Peyer's patch (tissue), 4 donors: ENCODE results near the gene SEMA3F. TPM values are rescaled to one million over a fixed set of nuclear protein-coding genes. Genes with fewer than 3 reads are reported as not detected.

ENCODE experiments used
- DNase-seq, 3 donors: peaks; one replicate each; pipeline ENCODE4 v3.0.0-alpha.2; 2017 to 2019
- H3K27ac ChIP-seq, 4 donors: fragments of 200-600 bp; sonication (generic); one replicate each; pipeline ENCODE4 v1.5.1; 2016 to 2019
- H3K27me3 ChIP-seq, 2 donors: fragments of 200-600 bp; sonication (generic); one replicate each; pipeline ENCODE4 v1.5.1; 2019
- H3K36me3 ChIP-seq, 3 donors: fragments of 200-600 bp; sonication (generic); one replicate each; pipeline ENCODE4 v1.5.1; 2016 to 2019
- H3K4me1 ChIP-seq, 4 donors: fragments of 200-600 bp; sonication (generic); one replicate each; pipeline ENCODE4 v1.5.1; 2016 to 2019
- H3K4me3 ChIP-seq, 4 donors: fragments of 200-600 bp; sonication (generic); 1 replicate in 3 of 4; 2 replicates in 1 of 4; pipeline ENCODE4 v1.5.1; 2016 to 2019; ENCODE audit warnings: mild to moderate bottlenecking in 1 of 4
- H3K9me3 ChIP-seq, 4 donors: fragments of 200-600 bp; sonication (generic); one replicate each; pipeline ENCODE4 v1.5.1; 2016 to 2019; ENCODE audit warnings: mild to moderate bottlenecking in 1 of 4
- POLR2A ChIP-seq, 2 donors: fragments of 450-650 bp; IDR thresholded peaks; one replicate each; pipeline ENCODE4 v1.5.1; 2017; ENCODE audit warnings: antibody characterized with exemption in 2 of 2, mild to moderate bottlenecking in 2 of 2, moderate library complexity in 2 of 2
- total RNA-seq, 4 donors: library from RNA; depleted of rRNA; stranded (reverse); fragments of >200 nt; gene quantifications; one replicate each; pipeline ENCODE4 v1.1.0, GENCODE V29; 2016
- TF ChIP-seq, protein P1 (sequence below), 6 experiments: fragments of 450-650 bp in 4 of 6; fragments of 200-600 bp in 2 of 6; sonication (generic) in 1 of 6; IDR thresholded peaks; one replicate each; pipeline ENCODE4 v1.5.1; 2017 to 2019; ENCODE audit warnings: antibody characterized with exemption in 6 of 6, mild to moderate bottlenecking in 3 of 6, moderate library complexity in 1 of 6

Gene SEMA3F
- total RNA-seq, 4 donors from 2014 or later, result 21.2 to 41.0 (median 23.2) TPM

- Histone ChIP-seq H3K4me3 (no peak overlapping the region), H3K27me3 (no peaks in the 10 kb centered on the region), H3K9me3 (no peaks in the 10 kb centered on the region), H3K36me3 (peaks cover 0 to 7% (median 0%) of the 10 kb centered on the region in 3 donors), H3K4me1 (peaks cover 0 to 8% (median 0%) of the 10 kb centered on the region in 4 donors), H3K27ac (no peak overlapping the region)
- TF ChIP-seq, protein P1, sequence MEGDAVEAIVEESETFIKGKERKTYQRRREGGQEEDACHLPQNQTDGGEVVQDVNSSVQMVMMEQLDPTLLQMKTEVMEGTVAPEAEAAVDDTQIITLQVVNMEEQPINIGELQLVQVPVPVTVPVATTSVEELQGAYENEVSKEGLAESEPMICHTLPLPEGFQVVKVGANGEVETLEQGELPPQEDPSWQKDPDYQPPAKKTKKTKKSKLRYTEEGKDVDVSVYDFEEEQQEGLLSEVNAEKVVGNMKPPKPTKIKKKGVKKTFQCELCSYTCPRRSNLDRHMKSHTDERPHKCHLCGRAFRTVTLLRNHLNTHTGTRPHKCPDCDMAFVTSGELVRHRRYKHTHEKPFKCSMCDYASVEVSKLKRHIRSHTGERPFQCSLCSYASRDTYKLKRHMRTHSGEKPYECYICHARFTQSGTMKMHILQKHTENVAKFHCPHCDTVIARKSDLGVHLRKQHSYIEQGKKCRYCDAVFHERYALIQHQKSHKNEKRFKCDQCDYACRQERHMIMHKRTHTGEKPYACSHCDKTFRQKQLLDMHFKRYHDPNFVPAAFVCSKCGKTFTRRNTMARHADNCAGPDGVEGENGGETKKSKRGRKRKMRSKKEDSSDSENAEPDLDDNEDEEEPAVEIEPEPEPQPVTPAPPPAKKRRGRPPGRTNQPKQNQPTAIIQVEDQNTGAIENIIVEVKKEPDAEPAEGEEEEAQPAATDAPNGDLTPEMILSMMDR (IDR thresholded peaks at IDR 0.05), result no peak
- no peak for TF ChIP-seq POLR2A (IDR thresholded peaks at IDR 0.05)
- no peak for DNase-seq
Measured at GRCh38 chr3:50182533-50183099, 27.5 kb downstream of the SEMA3F start.

GRCh38 chr3:50183755-50184154 is 28.6 kb downstream of the SEMA3F start:
- Histone ChIP-seq H3K4me3 (no peak overlapping the region), H3K9me3 (no peaks in the 10 kb centered on the region), H3K36me3 (peaks cover 0 to 7% (median 0%) of the 10 kb centered on the region in 3 donors), H3K27me3 (no peaks in the 10 kb centered on the region), H3K4me1 (peaks cover 0 to 8% (median 0%) of the 10 kb centered on the region in 4 donors), H3K27ac (no peak overlapping the region)
- no peak for DNase-seq
- no peak for TF ChIP-seq POLR2A (IDR thresholded peaks at IDR 0.05)
- TF ChIP-seq, protein P1 (IDR thresholded peaks at IDR 0.05), result no peak

- TF ChIP-seq POLR2A (IDR thresholded peaks at IDR 0.05), result no peak
- TF ChIP-seq, protein P1 (IDR thresholded peaks at IDR 0.05), result no peak
- peaks cover 0 to 3% (median 0%) of the 10 kb centered on the region in 4 donors for H3K4me1 ChIP-seq
- no peaks in the 10 kb centered on the region for H3K9me3 ChIP-seq
- no peaks in the 10 kb centered on the region for H3K27me3 ChIP-seq
- no peak overlapping the region for H3K4me3 ChIP-seq
- peaks cover 0 to 7% (median 0%) of the 10 kb centered on the region in 3 donors for H3K36me3 ChIP-seq
- DNase-seq, result no peak
- H3K27ac ChIP-seq, result no peak overlapping the region
Measured at GRCh38 chr3:50184242-50184978, 29.3 kb downstream of the SEMA3F start.

GRCh38 chr3:50185230-50185629 is 30.1 kb downstream of the SEMA3F start:
- no peak for TF ChIP-seq POLR2A (IDR thresholded peaks at IDR 0.05)
- Histone ChIP-seq H3K27me3 (no peaks in the 10 kb centered on the region), H3K36me3 (peaks cover 0 to 7% (median 0%) of the 10 kb centered on the region in 3 donors), H3K27ac (no peak overlapping the region), H3K4me3 (no peak overlapping the region), H3K4me1 (no peaks in the 10 kb centered on the region), H3K9me3 (no peaks in the 10 kb centered on the region)
- no peak for DNase-seq

DNA sequence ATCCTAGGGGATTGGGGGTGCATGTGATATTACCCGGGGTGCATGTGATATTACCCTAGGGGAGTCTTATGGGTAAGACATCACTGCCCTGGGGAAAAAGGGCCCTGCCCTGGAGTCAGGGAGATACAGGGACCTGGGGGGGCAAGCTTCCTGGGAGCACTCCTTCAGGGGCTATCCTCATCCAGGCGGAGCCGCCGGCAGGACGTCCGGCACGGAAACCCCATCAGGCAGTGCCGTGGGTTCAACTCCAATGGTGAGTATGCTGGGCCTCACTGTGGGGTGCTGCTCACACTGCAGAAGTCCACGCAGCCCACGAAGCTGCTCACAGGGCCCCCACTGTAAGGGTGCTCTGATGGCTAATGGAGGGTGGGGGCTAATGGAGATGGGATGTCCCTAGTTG is 31.0 kb downstream of the SEMA3F start:
- Histone ChIP-seq H3K9me3 (no peaks in the 10 kb centered on the region), H3K4me1 (no peaks in the 10 kb centered on the region), H3K27me3 (no peaks in the 10 kb centered on the region), H3K27ac (no peak overlapping the region), H3K4me3 (no peak overlapping the region), H3K36me3 (peaks cover 0 to 7% (median 0%) of the 10 kb centered on the region in 3 donors)
- no peak for TF ChIP-seq POLR2A (IDR thresholded peaks at IDR 0.05)
- TF ChIP-seq, protein P1 (IDR thresholded peaks at IDR 0.05), result no peak
- no peak for DNase-seq

DNA sequence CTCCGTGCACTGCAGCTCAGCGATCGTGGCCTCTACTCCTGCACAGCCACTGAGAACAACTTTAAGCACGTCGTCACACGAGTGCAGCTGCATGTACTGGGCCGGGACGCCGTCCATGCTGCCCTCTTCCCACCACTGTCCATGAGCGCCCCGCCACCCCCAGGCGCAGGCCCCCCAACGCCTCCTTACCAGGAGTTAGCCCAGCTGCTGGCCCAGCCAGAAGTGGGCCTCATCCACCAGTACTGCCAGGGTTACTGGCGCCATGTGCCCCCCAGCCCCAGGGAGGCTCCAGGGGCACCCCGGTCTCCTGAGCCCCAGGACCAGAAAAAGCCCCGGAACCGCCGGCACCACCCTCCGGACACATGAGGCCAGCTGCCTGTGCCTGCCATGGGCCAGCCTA is 32.6 kb downstream of the SEMA3F start:
- no peaks in the 10 kb centered on the region for H3K27me3 ChIP-seq
- peaks cover 0 to 7% (median 0%) of the 10 kb centered on the region in 3 donors for H3K36me3 ChIP-seq
- DNase-seq, result no peak
- TF ChIP-seq, protein P1 (IDR thresholded peaks at IDR 0.05), result no peak
- TF ChIP-seq POLR2A (IDR thresholded peaks at IDR 0.05), result no peak
- H3K27ac ChIP-seq, result no peak overlapping the region
- H3K4me1 ChIP-seq, result peaks cover 0 to under 1% (median 0%) of the 10 kb centered on the region in 4 donors
- H3K4me3 ChIP-seq, result no peak overlapping the region
- no peaks in the 10 kb centered on the region for H3K9me3 ChIP-seq
